ENCODE measurements around the gene CCPG1.

Gene CCPG1

DNA sequence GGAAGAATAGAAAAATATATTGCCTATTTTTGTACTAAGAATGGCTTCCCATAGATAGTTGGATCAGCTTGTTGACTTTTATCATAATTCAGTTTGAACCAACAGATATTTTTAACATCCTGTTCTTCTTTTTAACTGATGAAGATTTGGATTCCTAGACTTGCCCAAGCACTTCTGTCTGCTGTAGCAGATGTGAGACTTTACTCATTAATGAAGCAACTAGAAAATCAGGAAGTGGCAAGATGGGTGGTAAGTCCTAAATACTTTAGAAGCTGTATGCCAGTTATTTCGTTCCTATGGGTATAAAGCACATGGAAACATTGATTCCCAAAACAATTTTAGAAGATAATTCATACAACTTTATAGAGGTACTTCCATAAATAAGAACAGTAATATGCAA lies 80.8 kb downstream of the CCPG1 start:
- Histone ChIP-seq H3K36me3 (ENCODE audit: control insufficient read depth, low read length) (peaks cover 19% of the 10 kb centered on the region), H3K4me2 (ENCODE audit: low read length) (no peak overlapping the region), H3K27ac (ENCODE audit: low read depth, low read length) (no peak overlapping the region), H3K9me2 (replicated peaks; ENCODE audit: control insufficient read depth, low read length) (no peaks in the 10 kb centered on the region), H3K9me3 (ENCODE audit: control insufficient read depth, insufficient read depth, low read length) (no peaks in the 10 kb centered on the region), H3K4me1 (ENCODE audit: control insufficient read depth, low read length) (peaks cover 8% of the 10 kb centered on the region), H3K4me3 (ENCODE audit: low read length) (no peak overlapping the region), H4K20me1 (ENCODE audit: control insufficient read depth, insufficient read depth, low read depth, low read length) (no peaks in the 10 kb centered on the region), H3K27me3 (ENCODE audit: control insufficient read depth, low read length) (no peaks in the 10 kb centered on the region), H3K79me2 (ENCODE audit: control insufficient read depth, low read length) (no peaks in the 10 kb centered on the region), H3F3A (ENCODE audit: control insufficient read depth, insufficient read depth) (no peaks in the 10 kb centered on the region)
- no peak for TF ChIP-seq EZH2phosphoT487 (IDR thresholded peaks at IDR 0.05; ENCODE audit: borderline replicate concordance, low read length)
- TF ChIP-seq, protein P1, sequence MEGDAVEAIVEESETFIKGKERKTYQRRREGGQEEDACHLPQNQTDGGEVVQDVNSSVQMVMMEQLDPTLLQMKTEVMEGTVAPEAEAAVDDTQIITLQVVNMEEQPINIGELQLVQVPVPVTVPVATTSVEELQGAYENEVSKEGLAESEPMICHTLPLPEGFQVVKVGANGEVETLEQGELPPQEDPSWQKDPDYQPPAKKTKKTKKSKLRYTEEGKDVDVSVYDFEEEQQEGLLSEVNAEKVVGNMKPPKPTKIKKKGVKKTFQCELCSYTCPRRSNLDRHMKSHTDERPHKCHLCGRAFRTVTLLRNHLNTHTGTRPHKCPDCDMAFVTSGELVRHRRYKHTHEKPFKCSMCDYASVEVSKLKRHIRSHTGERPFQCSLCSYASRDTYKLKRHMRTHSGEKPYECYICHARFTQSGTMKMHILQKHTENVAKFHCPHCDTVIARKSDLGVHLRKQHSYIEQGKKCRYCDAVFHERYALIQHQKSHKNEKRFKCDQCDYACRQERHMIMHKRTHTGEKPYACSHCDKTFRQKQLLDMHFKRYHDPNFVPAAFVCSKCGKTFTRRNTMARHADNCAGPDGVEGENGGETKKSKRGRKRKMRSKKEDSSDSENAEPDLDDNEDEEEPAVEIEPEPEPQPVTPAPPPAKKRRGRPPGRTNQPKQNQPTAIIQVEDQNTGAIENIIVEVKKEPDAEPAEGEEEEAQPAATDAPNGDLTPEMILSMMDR (IDR thresholded peaks at IDR 0.05; ENCODE audit: low read depth, low read length, poor library complexity, severe bottlenecking) = no peak

DNA sequence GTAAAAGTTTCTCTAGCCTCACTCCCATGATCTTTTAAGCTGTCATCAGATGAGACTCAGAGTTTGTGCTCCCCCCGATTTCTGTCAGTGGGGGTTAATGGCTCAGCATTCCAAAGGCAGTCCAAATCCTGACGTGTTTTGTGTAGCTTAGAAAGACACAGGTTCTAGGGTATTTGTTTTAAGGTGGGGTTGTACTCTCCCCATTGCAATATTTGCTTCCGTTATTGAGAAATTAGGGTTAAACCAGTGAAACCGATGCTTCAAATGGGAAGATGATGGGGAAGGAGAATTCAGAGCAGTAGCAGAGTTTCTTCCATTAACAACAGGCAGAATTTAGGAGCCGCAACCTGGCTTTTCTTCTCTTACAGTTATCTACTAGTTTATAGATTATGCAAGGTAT lies 85.7 kb downstream of the CCPG1 start:
- peaks cover 28% of the 10 kb centered on the region for H3K4me1 ChIP-seq (ENCODE audit: control insufficient read depth, low read length)
- H3K9me2 ChIP-seq (replicated peaks; ENCODE audit: control insufficient read depth, low read length) = no peaks in the 10 kb centered on the region
- H3K27ac ChIP-seq (ENCODE audit: low read depth, low read length) = no peak overlapping the region
- no peak for TF ChIP-seq EZH2phosphoT487 (IDR thresholded peaks at IDR 0.05; ENCODE audit: borderline replicate concordance, low read length)
- TF ChIP-seq, protein P1 (IDR thresholded peaks at IDR 0.05; ENCODE audit: low read depth, low read length, poor library complexity, severe bottlenecking) = no peak
- peaks cover 38% of the 10 kb centered on the region for H3K79me2 ChIP-seq (ENCODE audit: control insufficient read depth, low read length)
- H3K27me3 ChIP-seq (ENCODE audit: control insufficient read depth, low read length) = no peaks in the 10 kb centered on the region
- no peak overlapping the region for H3K4me2 ChIP-seq (ENCODE audit: low read length)
- H3K4me3 ChIP-seq (ENCODE audit: low read length) = no peak overlapping the region
- H3K9me3 ChIP-seq (ENCODE audit: control insufficient read depth, insufficient read depth, low read length) = no peaks in the 10 kb centered on the region
- no peaks in the 10 kb centered on the region for H4K20me1 ChIP-seq (ENCODE audit: control insufficient read depth, insufficient read depth, low read depth, low read length)
- H3K36me3 ChIP-seq (ENCODE audit: control insufficient read depth, low read length) = peaks cover 12% of the 10 kb centered on the region
- H3F3A ChIP-seq (ENCODE audit: control insufficient read depth, insufficient read depth) = 0 out of 2 replicates have a peak, but pooled peaks cover 6% of the 10 kb centered on the region

GRCh38 chr15:55320963-55321362 lies 87.2 kb downstream of the CCPG1 start:
- Histone ChIP-seq H3K4me3 (ENCODE audit: low read length) (peak overlapping the region; percentile 99; the same call in 1 of the 2 replicates), H3F3A (ENCODE audit: control insufficient read depth, insufficient read depth) (0 out of 2 replicates have a peak, but pooled peaks cover 6% of the 10 kb centered on the region), H4K20me1 (ENCODE audit: control insufficient read depth, insufficient read depth, low read depth, low read length) (no peaks in the 10 kb centered on the region), H3K4me2 (ENCODE audit: low read length) (peak overlapping the region; percentile 80), H3K9me3 (ENCODE audit: control insufficient read depth, insufficient read depth, low read length) (no peaks in the 10 kb centered on the region), H3K79me2 (ENCODE audit: control insufficient read depth, low read length) (peaks cover 49% of the 10 kb centered on the region), H3K4me1 (ENCODE audit: control insufficient read depth, low read length) (peaks cover 35% of the 10 kb centered on the region), H3K9me2 (replicated peaks; ENCODE audit: control insufficient read depth, low read length) (no peaks in the 10 kb centered on the region), H3K27me3 (ENCODE audit: control insufficient read depth, low read length) (no peaks in the 10 kb centered on the region), H3K27ac (ENCODE audit: low read depth, low read length) (no peak overlapping the region), H3K36me3 (ENCODE audit: control insufficient read depth, low read length) (peaks cover 17% of the 10 kb centered on the region)
- TF ChIP-seq EZH2phosphoT487 (IDR thresholded peaks at IDR 0.05; ENCODE audit: borderline replicate concordance, low read length) = no peak
- TF ChIP-seq, protein P1 (IDR thresholded peaks at IDR 0.05; ENCODE audit: low read depth, low read length, poor library complexity, severe bottlenecking) = no peak
